LNCaP clone FGC (cell line): ENCODE data around the gene BCL3.

Experiments used
- DNase-seq: peaks from one replicate; pipeline ENCODE4 v3.0.0-alpha.2; 2011; ENCODE audit warnings: low read depth
- H3K4me3 ChIP-seq: 2 replicates; pipeline ENCODE4 v1.5.1; 2011; ENCODE audit warnings: mild to moderate bottlenecking, low read depth, low read length, control low read depth
- TF ChIP-seq, protein P1 (sequence below): IDR thresholded peaks from 2 replicates; pipeline ENCODE4 v1.5.1; 2012; ENCODE audit warnings: mild to moderate bottlenecking; ENCODE audit not compliant: control insufficient read depth, insufficient read depth; ENCODE audit errors: extremely low read depth

BCL3 gene

DNA sequence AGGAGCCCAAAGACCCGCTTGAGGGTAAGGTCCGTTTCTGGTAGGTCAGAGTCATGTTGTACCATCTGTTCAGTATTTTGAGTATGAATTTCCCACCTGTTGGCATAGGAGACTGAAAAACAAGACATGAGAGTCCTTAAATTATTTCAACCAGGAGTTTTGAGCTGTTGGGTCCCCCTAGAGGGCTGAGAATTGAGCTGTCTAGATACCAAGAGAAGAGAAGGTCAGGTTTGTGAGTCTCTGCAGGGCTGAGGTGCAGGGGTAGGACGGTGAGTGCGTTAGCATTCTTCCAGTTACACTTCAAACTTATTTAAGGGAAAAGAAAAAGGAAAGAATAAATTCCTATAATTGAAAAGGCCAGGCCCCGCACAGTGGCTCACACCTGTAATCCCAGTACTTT, 34.2 kb downstream of the BCL3 start:
- no peak for DNase-seq
- TF ChIP-seq, protein P1, sequence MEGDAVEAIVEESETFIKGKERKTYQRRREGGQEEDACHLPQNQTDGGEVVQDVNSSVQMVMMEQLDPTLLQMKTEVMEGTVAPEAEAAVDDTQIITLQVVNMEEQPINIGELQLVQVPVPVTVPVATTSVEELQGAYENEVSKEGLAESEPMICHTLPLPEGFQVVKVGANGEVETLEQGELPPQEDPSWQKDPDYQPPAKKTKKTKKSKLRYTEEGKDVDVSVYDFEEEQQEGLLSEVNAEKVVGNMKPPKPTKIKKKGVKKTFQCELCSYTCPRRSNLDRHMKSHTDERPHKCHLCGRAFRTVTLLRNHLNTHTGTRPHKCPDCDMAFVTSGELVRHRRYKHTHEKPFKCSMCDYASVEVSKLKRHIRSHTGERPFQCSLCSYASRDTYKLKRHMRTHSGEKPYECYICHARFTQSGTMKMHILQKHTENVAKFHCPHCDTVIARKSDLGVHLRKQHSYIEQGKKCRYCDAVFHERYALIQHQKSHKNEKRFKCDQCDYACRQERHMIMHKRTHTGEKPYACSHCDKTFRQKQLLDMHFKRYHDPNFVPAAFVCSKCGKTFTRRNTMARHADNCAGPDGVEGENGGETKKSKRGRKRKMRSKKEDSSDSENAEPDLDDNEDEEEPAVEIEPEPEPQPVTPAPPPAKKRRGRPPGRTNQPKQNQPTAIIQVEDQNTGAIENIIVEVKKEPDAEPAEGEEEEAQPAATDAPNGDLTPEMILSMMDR, result no peak
- H3K4me3 ChIP-seq, result no peak overlapping the region

- no peak overlapping the region for H3K4me3 ChIP-seq
- no peak for DNase-seq
- TF ChIP-seq, protein P1, result no peak
These were observed 35.0 kb downstream of the BCL3 start for GRCh38 chr19:44783545-44783944.

DNA sequence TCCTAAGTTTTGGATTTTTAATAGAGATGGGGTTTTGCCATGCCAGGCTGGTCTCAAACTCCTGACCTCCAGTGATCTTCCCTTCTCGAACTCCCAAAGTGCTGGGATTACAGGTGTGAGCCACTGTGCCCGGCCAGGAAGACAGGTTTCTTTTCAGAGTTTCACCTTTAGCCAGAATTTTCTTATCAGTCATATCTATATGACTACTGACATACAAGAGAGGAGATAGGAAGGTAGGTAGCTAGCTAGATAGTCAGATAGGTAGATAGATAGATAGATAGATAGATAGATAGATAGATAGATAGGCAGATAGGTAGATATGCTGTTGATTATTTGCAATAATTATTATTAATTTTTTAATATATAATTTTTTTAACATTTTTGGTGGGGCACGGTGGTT, 36.8 kb downstream of the BCL3 start:
- DNase-seq, result no peak
- TF ChIP-seq, protein P1, result no peak
- H3K4me3 ChIP-seq, result no peak overlapping the region

DNA sequence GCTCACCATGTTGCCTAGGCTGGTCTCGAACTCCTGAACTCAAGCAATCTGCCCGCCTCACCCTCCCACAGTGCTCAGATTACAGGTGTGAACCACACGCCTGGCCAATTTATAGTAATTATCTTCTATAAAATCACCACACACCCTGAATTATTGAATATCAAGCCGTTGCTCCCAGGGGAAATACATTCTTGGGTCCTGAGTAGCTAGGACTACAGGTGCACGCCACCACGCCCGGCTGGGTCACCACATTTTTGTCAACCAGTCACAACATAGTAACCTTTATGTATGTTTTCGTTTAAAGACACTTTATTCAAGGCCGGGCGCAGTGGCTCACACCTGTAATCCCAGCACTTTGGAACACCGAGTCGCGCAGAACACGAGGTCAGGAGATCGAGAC, 37.5 kb downstream of the BCL3 start:
- H3K4me3 ChIP-seq, result no peak overlapping the region
- DNase-seq, result no peak
- TF ChIP-seq, protein P1, result no peak

DNA sequence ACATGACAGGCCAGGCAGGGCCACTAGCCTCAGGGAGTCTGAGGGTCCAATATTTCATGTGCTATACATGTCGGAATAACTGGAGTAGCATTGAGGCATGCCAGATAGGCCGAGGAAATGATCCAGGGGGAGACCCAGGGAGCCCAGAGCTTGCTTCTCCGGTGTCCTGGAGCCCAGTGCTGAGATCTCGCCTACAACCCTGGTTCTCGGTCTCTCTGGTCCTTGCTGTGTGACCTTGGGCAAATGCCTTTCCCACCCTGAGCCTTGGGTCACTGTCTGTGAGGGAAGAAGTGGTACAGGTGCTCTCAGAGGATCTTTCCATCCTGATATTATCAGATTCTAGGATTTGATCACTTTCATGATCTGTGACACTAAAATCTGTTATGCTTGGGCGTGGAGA, 40.5 kb downstream of the BCL3 start:
- H3K4me3 ChIP-seq, result no peak overlapping the region
- no peak for DNase-seq
- TF ChIP-seq, protein P1, result no peak

DNA sequence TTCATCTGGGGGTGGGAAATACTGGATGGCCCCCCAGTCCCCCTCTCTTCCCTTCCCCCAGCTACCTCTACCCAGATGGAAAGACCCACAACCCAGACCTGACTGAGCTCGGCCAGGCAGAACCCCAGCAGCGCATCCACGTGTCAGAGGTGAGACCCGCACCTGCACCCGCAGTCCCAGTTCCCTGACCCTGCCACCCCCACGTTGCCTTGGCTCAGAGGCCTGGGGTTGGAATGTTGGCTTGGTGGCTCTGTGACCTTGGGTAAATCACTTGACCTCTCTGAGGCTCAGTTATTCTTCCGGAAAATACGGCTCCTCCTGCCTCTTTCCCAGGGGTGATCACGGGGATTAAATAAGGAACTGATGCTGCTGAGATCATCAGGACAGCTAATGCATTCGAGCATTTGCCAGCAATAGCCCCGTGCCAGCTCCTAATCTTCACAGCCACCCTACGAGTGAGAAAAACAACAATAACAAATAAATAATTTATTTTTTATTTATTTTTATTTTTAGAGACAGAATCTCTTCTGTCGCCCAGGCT, 41.5 kb downstream of the BCL3 start:
- no peak overlapping the region for H3K4me3 ChIP-seq
- TF ChIP-seq, protein P1, result no peak
- no peak for DNase-seq

DNA sequence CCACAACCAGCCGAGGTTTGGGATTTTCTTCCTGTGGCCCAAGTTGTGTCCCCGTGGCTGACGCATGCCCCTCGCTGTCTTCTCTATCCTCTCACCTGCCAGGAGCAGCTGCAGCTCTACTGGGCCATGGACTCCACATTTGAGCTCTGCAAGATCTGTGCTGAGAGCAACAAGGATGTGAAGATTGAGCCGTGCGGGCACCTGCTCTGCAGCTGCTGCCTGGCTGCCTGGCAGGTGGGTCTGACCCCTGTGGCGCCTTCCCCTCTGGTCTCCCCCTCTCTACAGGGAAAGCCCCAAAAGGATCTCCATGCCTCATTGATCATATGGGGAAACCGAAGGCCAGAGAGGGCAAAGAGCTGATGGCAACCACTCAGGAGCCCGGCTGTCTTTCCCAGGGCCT, 43.8 kb downstream of the BCL3 start:
- DNase-seq, result no peak
- no peak overlapping the region for H3K4me3 ChIP-seq
- TF ChIP-seq, protein P1, result no peak
